Measurements from ENCODE around the gene CAB39.
"Not testable (repeated sequence)": the region's sequence is repeated elsewhere in the genome, so short reads cannot be mapped to it uniquely, and the experiment has no call there.

Gene CAB39

GRCh38 chr2:230715201-230715600 is 2.6 kb downstream of the CAB39 start:
- no peak for DNase-seq (ENCODE audit: low spot score)

GRCh38 chr2:230716588-230716987 is 3.9 kb downstream of the CAB39 start:
- no peak for DNase-seq (ENCODE audit: low spot score)

GRCh38 chr2:230717600-230717999 is 5.0 kb downstream of the CAB39 start:
- no peak for DNase-seq (ENCODE audit: low spot score)

- no peak for DNase-seq (ENCODE audit: low spot score)
Measured at GRCh38 chr2:230719340-230719739, 6.7 kb downstream of the CAB39 start.

- no peak for DNase-seq (ENCODE audit: low spot score)
Measured at GRCh38 chr2:230721712-230722111, 9.1 kb downstream of the CAB39 start.

- DNase-seq (ENCODE audit: low spot score), result no peak
Measured at GRCh38 chr2:230722207-230722885, 9.7 kb downstream of the CAB39 start.

GRCh38 chr2:230723363-230723762 is 10.7 kb downstream of the CAB39 start:
- DNase-seq (ENCODE audit: low spot score), result no peak

- not testable (repeated sequence) for DNase-seq (ENCODE audit: low spot score)
Measured at GRCh38 chr2:230724957-230725356, 12.3 kb downstream of the CAB39 start.

GRCh38 chr2:230731512-230731911 is 18.9 kb downstream of the CAB39 start:
- no peak for DNase-seq (ENCODE audit: low spot score)

GRCh38 chr2:230732914-230733401 is 20.3 kb downstream of the CAB39 start:
- no peak for DNase-seq (ENCODE audit: low spot score)

- DNase-seq (ENCODE audit: low spot score), result no peak
Measured at GRCh38 chr2:230734247-230735175, 21.9 kb downstream of the CAB39 start.

GRCh38 chr2:230735884-230736283 is 23.2 kb downstream of the CAB39 start:
- DNase-seq (ENCODE audit: low spot score), result no peak

- DNase-seq (ENCODE audit: low spot score), result no peak
Measured at GRCh38 chr2:230737300-230737699, 24.7 kb downstream of the CAB39 start.

- DNase-seq (ENCODE audit: low spot score), result no peak
Measured at GRCh38 chr2:230737791-230738226, 25.2 kb downstream of the CAB39 start.

GRCh38 chr2:230738391-230738811 is 25.8 kb downstream of the CAB39 start:
- no peak for DNase-seq (ENCODE audit: low spot score)

GRCh38 chr2:230738924-230739323 is 26.3 kb downstream of the CAB39 start:
- DNase-seq (ENCODE audit: low spot score), result no peak

- DNase-seq (ENCODE audit: low spot score), result no peak
Measured at GRCh38 chr2:230739961-230740360, 27.3 kb downstream of the CAB39 start.

- DNase-seq (ENCODE audit: low spot score), result no peak
Measured at GRCh38 chr2:230742781-230743180, 30.1 kb downstream of the CAB39 start.

GRCh38 chr2:230746213-230746612 is 33.6 kb downstream of the CAB39 start:
- DNase-seq (ENCODE audit: low spot score), result no peak

GRCh38 chr2:230748087-230748486 is 35.4 kb downstream of the CAB39 start:
- no peak for DNase-seq (ENCODE audit: low spot score)

- DNase-seq (ENCODE audit: low spot score), result no peak
Measured at GRCh38 chr2:230749111-230749510, 36.5 kb downstream of the CAB39 start.

- no peak for DNase-seq (ENCODE audit: low spot score)
Measured at GRCh38 chr2:230751062-230751461, 38.4 kb downstream of the CAB39 start.

- no peak for DNase-seq (ENCODE audit: low spot score)
Measured at GRCh38 chr2:230754200-230754599, 41.6 kb downstream of the CAB39 start.
